ENCODE data around the gene SYCN. TPM values are rescaled to one million over a fixed set of nuclear protein-coding genes. Genes with fewer than 3 reads are reported as not detected.
A peak's percentile ranks its signal among the peaks of the same experiment; 100 is the strongest.

SYCN gene
- total RNA-seq, 1 donor from 2014 or later: not detected

- no peaks in the 10 kb centered on the region for H3K36me3 Mint-ChIP-seq (ENCODE audit: unreplicated experiment)
- H3K4me3 Mint-ChIP-seq (ENCODE audit: unreplicated experiment): no peak overlapping the region
- DNase-seq: no peak
- TF ChIP-seq CTCF (IDR thresholded peaks at IDR 0.05; ENCODE audit: partially characterized antibody, unreplicated experiment): no peak
- peaks cover 2% of the 10 kb centered on the region for H3K27me3 Mint-ChIP-seq (ENCODE audit: unreplicated experiment)
- H3K4me1 Mint-ChIP-seq (ENCODE audit: low read depth, unreplicated experiment): peaks cover 10% of the 10 kb centered on the region
- no peak overlapping the region for H3K27ac Mint-ChIP-seq (ENCODE audit: unreplicated experiment)
- H3K9me3 Mint-ChIP-seq (ENCODE audit: unreplicated experiment): peaks cover 2% of the 10 kb centered on the region
These were observed 36.4 kb downstream of the SYCN start for GRCh38 chr19:39167461-39168257.

GRCh38 chr19:39166571-39167391, 37.3 kb downstream of the SYCN start:
- Mint-ChIP-seq H3K4me1 (ENCODE audit: low read depth, unreplicated experiment) (peaks cover 12% of the 10 kb centered on the region), H3K36me3 (ENCODE audit: unreplicated experiment) (no peaks in the 10 kb centered on the region), H3K9me3 (ENCODE audit: unreplicated experiment) (peaks cover 1% of the 10 kb centered on the region), H3K27me3 (ENCODE audit: unreplicated experiment) (peaks cover 4% of the 10 kb centered on the region), H3K27ac (ENCODE audit: unreplicated experiment) (no peak overlapping the region), H3K4me3 (ENCODE audit: unreplicated experiment) (no peak overlapping the region)
- DNase-seq: no peak
- no peak for TF ChIP-seq CTCF (IDR thresholded peaks at IDR 0.05; ENCODE audit: partially characterized antibody, unreplicated experiment)

- TF ChIP-seq CTCF (IDR thresholded peaks at IDR 0.05; ENCODE audit: partially characterized antibody, unreplicated experiment): no peak
- Mint-ChIP-seq H3K27me3 (ENCODE audit: unreplicated experiment) (peaks cover 2% of the 10 kb centered on the region), H3K4me1 (ENCODE audit: low read depth, unreplicated experiment) (peaks cover 11% of the 10 kb centered on the region), H3K4me3 (ENCODE audit: unreplicated experiment) (no peak overlapping the region), H3K9me3 (ENCODE audit: unreplicated experiment) (peaks cover 1% of the 10 kb centered on the region), H3K36me3 (ENCODE audit: unreplicated experiment) (no peaks in the 10 kb centered on the region), H3K27ac (ENCODE audit: unreplicated experiment) (no peak overlapping the region)
- DNase-seq: no peak
These were observed 38.2 kb downstream of the SYCN start for GRCh38 chr19:39165857-39166256.

GRCh38 chr19:39164289-39164688, 39.8 kb downstream of the SYCN start:
- peaks cover 17% of the 10 kb centered on the region for H3K4me1 Mint-ChIP-seq (ENCODE audit: low read depth, unreplicated experiment)
- H3K4me3 Mint-ChIP-seq (ENCODE audit: unreplicated experiment): no peak overlapping the region
- peak overlapping the region; percentile 28 for H3K27ac Mint-ChIP-seq (ENCODE audit: unreplicated experiment)
- no peaks in the 10 kb centered on the region for H3K36me3 Mint-ChIP-seq (ENCODE audit: unreplicated experiment)
- H3K27me3 Mint-ChIP-seq (ENCODE audit: unreplicated experiment): peaks cover 2% of the 10 kb centered on the region
- DNase-seq: no peak
- TF ChIP-seq CTCF (IDR thresholded peaks at IDR 0.05; ENCODE audit: partially characterized antibody, unreplicated experiment): no peak
- H3K9me3 Mint-ChIP-seq (ENCODE audit: unreplicated experiment): peaks cover 1% of the 10 kb centered on the region

- peaks cover 2% of the 10 kb centered on the region for H3K27me3 Mint-ChIP-seq (ENCODE audit: unreplicated experiment)
- DNase-seq: no peak
- H3K27ac Mint-ChIP-seq (ENCODE audit: unreplicated experiment): no peak overlapping the region
- H3K4me1 Mint-ChIP-seq (ENCODE audit: low read depth, unreplicated experiment): peaks cover 21% of the 10 kb centered on the region
- H3K4me3 Mint-ChIP-seq (ENCODE audit: unreplicated experiment): no peak overlapping the region
- H3K36me3 Mint-ChIP-seq (ENCODE audit: unreplicated experiment): no peaks in the 10 kb centered on the region
- TF ChIP-seq CTCF (IDR thresholded peaks at IDR 0.05; ENCODE audit: partially characterized antibody, unreplicated experiment): no peak
- H3K9me3 Mint-ChIP-seq (ENCODE audit: unreplicated experiment): peaks cover 1% of the 10 kb centered on the region
These were observed 40.4 kb downstream of the SYCN start for GRCh38 chr19:39163621-39164020.
